Hepatic stellate cell (primary cell): Measurements from ENCODE around the gene FBXL14.
A peak's percentile ranks its signal among the peaks of the same experiment; 100 is the strongest.

Source experiments
- DNase-seq: peaks from one replicate; pipeline ENCODE4 v3.0.0; 2011; ENCODE audit warnings: low spot score

Gene FBXL14, protein sequence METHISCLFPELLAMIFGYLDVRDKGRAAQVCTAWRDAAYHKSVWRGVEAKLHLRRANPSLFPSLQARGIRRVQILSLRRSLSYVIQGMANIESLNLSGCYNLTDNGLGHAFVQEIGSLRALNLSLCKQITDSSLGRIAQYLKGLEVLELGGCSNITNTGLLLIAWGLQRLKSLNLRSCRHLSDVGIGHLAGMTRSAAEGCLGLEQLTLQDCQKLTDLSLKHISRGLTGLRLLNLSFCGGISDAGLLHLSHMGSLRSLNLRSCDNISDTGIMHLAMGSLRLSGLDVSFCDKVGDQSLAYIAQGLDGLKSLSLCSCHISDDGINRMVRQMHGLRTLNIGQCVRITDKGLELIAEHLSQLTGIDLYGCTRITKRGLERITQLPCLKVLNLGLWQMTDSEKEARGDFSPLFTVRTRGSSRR

DNA sequence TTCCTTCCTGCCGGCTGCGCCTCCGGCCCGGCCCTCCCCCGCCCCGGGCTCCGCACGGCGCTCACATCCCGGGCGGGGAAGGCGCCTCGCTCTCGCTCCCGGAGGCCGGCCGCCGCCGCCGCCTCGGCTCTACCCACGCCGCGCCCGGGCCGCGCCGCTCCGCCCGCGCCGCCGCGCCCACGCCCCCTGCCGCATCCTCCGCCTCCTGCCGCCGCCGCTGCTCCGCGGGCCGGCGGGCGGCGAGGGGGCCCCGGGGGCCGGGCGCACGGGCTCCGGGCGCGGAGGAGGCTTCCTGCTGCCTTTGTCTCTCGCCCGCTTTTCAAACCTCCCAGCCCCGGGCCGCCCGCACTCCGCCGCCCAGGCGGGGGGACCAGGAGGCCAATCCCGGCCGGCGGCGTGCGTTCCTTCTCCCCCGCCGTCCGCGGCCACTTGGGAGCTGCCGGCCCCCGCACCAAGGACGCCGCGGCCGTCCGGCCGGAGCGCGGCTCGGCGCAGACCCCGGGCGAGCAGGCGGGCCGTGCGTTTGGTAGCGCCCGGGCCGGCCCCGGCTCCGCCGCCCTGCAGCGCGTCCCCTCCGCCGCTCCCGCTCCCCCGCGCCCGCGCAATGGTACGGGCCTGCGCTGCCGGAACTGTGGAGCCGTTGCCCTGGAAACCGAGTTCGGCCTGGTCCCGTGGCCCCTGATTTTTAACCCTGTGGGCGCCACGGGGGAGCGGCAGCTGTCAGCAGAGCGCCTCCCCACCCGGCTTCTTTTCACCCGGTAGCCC, at the start of gene FBXL14:
Gene FBXL14, minus strand, starts transcription at position 321 of the 765 bp plus-strand sequence. CDS start 515 bp downstream, outside the sequence.
- DNase-seq = peak; percentile 84

DNA sequence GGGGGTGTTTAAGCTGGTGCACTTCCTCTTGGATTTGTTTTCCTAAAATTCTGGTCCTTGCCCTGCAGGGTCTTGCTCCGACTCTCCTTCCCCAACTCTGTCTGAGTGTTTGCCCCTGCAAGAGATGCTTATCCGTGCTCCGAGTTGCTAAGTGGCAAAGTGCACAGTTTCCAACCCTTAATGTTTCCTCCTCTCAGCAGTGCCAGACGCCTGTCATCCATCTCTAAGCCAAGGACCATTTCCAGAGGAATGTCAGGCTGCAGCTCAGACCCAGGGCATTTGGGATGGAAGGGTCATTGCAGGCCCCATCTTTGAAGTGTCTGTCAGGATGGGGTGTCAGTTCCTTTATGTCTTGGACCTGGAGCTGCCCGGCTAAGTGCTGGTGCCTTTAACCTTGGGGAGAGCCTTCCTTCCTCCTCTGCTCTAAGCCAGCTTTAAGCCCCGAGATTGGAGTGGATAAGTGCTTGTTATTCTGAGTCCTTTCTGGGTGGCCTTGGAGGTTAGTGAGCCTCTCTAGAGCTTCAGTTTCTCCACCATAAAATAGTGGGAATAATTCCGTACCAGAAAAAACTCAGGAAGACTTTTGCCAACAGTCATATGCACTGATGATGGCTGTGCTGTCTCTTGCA, 49.6 kb upstream of the FBXL14 start:
- no peak for DNase-seq

- DNase-seq = no peak
Observed at GRCh38 chr12:1643043-1643442, 48.7 kb upstream of the FBXL14 start.

GRCh38 chr12:1642513-1642912, 48.1 kb upstream of the FBXL14 start:
- no peak for DNase-seq

DNA sequence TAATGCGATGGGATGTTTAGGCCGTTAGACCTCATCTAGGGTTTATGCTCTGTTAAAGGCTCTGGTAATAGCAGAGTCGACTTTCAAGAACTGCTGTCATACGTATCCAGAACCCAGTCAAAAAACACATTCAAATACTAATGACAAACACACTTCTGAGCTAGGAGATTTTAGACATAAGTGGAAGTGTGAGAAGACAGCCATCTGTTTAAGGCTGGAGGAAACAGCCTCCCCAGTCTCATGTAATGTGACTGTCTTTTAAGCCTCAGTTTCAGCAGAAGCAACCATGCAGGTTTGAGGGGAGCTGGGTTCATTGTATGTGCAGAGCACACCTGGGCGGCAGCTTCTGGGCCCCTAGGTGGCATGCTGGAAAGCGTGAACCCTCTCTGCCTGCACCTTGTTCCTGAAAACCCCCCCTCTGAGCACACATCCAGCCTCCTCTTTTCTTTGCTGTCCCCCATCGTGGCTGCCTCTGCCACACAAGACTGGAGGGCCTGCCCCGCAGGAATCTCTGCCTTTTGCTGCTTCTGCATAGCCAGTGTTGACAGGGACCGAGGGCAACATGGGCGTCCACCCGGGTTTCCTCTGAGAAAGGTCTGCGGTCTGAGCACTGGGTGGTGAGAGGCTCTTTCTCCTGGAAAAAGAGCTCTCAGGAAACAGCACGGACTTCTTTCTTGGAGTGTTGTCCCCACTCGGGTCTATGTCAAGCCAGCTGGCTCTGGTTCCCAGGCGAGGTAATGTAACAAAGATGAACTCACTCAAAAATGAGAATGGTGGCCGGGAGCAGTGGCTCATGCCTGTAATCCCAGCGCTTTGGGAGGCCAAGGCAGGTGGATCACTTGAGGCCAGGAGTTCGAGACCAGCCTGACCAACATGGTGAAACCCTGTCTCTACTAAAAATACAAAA, 46.2 kb upstream of the FBXL14 start:
- no peak for DNase-seq

- no peak for DNase-seq
Observed at GRCh38 chr12:1639538-1639937, 45.2 kb upstream of the FBXL14 start.

DNA sequence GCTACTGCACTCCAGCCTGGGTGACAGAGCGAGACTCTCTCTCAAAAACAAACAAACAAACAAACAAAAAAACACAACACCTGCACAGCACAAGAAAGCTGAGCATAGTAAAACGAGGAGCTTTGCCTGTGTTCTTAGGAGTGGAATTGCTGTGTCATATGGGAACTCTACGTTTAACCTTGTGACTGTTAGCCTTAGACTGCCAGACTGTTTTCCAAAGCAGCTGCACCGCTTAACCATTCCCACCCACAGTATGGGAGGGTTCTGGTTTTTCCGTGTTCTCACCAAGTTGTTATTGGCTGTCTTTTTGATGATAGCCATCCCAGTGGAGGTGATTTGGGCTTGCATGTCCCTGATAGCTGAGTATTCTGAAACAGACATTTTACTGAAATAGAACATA, 43.8 kb upstream of the FBXL14 start:
- no peak for DNase-seq

- no peak for DNase-seq
Observed at GRCh38 chr12:1635301-1636095, 41.1 kb upstream of the FBXL14 start.

GRCh38 chr12:1634590-1635191, 40.3 kb upstream of the FBXL14 start:
- peak; percentile 82 for DNase-seq

GRCh38 chr12:1634149-1634548, 39.8 kb upstream of the FBXL14 start:
- DNase-seq = no peak

GRCh38 chr12:1633459-1633858, 39.1 kb upstream of the FBXL14 start:
- DNase-seq = no peak

GRCh38 chr12:1632702-1633101, 38.3 kb upstream of the FBXL14 start:
- no peak for DNase-seq

DNA sequence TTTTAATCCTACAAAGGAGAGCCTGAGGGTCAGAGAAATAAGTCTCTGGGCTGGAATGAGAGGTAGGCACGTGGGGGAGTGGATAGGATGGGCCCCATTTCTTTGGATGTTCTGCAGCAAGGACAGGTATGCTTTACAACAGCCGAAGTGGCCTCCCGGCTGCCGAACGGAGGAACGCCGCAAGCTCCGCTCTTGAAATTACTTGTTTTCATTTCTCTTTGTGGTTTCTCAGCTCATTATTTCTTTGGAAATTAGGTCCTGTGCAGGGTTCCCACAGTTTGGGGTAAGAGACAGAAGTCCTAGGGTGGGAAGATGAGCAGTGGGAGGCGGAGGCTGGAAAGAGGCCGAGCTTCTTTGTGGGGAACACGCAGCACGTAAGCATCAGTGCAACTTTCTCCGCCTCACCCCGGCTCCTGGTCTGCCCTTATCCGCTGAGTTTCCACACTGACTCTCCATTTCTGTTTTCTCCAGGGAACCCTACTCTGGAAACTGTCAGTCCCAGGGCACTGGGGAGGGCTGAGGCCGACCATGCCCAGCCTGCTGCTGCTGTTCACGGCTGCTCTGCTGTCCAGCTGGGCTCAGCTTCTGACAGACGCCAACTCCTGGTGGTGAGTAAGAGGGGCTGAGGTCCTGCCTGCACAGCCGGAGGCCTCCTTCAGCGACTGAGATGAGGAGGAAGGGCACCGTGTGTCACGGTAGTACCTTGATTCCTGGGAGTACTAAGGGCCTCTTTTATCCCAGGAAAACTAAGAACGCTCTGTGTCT, 36.6 kb upstream of the FBXL14 start:
- DNase-seq = peak; percentile 75

GRCh38 chr12:1630133-1630826, 35.9 kb upstream of the FBXL14 start:
- peak; percentile 55 for DNase-seq

GRCh38 chr12:1629338-1630132, 35.2 kb upstream of the FBXL14 start:
- DNase-seq = no peak

DNA sequence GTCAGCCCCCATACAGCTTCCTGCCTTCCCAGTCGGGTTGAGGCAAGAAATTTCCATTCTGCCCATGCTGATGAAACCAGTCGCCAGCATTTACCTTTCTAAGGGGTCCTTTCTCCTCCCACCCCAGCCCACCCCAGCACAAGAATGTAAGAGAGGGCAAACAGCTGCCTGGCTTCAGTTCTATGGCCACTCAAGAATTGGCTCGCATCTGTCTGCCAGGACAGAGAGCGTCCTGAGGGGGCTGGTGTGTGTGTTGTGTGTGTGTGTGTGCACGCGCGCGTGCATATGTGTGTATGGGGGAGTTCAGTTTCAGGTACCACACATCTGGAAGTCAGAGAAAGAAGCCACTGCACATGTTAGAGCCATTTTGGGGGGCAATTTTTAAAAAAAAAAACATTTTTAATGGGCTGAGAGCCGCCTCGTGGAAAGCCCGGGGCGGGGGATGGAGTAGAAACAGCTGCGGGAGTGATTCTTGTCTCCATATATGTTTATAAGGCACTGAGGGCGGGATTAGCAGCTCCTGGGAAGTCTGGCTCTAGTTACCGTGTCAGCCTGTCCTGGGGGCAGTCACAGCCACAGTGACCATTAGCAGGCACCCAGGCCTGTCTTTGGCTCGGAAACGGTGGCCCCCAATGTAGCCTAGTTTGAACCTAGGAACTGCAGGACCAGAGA, 34.4 kb upstream of the FBXL14 start, which contains the start of gene WNT5B:
Gene WNT5B, plus strand, starts transcription at position 566 of the 672 bp plus-strand sequence. CDS start 2,124 bp downstream, outside the sequence.
- DNase-seq = no peak

- no peak for DNase-seq
Observed at GRCh38 chr12:1622406-1622805, 28.0 kb upstream of the FBXL14 start.
